ENCODE results near the gene MYO1F.
"Not testable (repeated sequence)": the region's sequence is repeated elsewhere in the genome, so short reads cannot be mapped to it uniquely, and the experiment has no call there.

The MYO1F gene

GRCh38 chr19:8596168-8596567 lies 18.9 kb upstream of the MYO1F start:
- no peak for DNase-seq

GRCh38 chr19:8595651-8596050 lies 18.4 kb upstream of the MYO1F start:
- DNase-seq = no peak

GRCh38 chr19:8593931-8594330 lies 16.7 kb upstream of the MYO1F start:
- DNase-seq = no peak

- DNase-seq = peak; percentile 93
Measured at GRCh38 chr19:8592231-8593009, 15.2 kb upstream of the MYO1F start.

GRCh38 chr19:8589177-8589714 lies 12.0 kb upstream of the MYO1F start:
- DNase-seq = no peak

GRCh38 chr19:8585894-8586750 lies 8.9 kb upstream of the MYO1F start:
- DNase-seq = peak; percentile 60

GRCh38 chr19:8584965-8585893 lies 8.0 kb upstream of the MYO1F start:
- no peak for DNase-seq

- peak; percentile 81 for DNase-seq
Measured at GRCh38 chr19:8580710-8581281, 3.6 kb upstream of the MYO1F start.

- DNase-seq = peak; percentile 83
Measured at GRCh38 chr19:8578642-8579265, 1.5 kb upstream of the MYO1F start.

- no peak for DNase-seq
Measured at GRCh38 chr19:8577741-8578140, 499 bp upstream of the MYO1F start.

GRCh38 chr19:8576273-8576993 lies 809 bp downstream of the MYO1F start:
- DNase-seq = peak; percentile 20

- DNase-seq = peak; percentile 32
Measured at GRCh38 chr19:8575467-8575997, 1.7 kb downstream of the MYO1F start.

GRCh38 chr19:8574619-8574922 lies 2.7 kb downstream of the MYO1F start:
- not testable (repeated sequence) for DNase-seq

GRCh38 chr19:8573316-8573715 lies 3.9 kb downstream of the MYO1F start:
- no peak for DNase-seq

GRCh38 chr19:8571006-8571411 lies 6.2 kb downstream of the MYO1F start:
- DNase-seq = peak; percentile 27

- DNase-seq = peak; percentile 29
Measured at GRCh38 chr19:8569066-8569771, 8.0 kb downstream of the MYO1F start.

- DNase-seq = no peak
Measured at GRCh38 chr19:8567522-8568172, 9.6 kb downstream of the MYO1F start.

GRCh38 chr19:8566855-8567254 lies 10.4 kb downstream of the MYO1F start:
- no peak for DNase-seq

- DNase-seq = not testable (repeated sequence)
Measured at GRCh38 chr19:8564866-8565265, 12.4 kb downstream of the MYO1F start.
